GM12872 (cell line): ENCODE results near the gene PGF.

Experiments
- CTCF ChIP-seq: IDR thresholded peaks from 3 replicates; pipeline ENCODE4 v1.5.1; 2011; ENCODE audit warnings: low read depth, mild to moderate bottlenecking, low read length, moderate library complexity; ENCODE audit not compliant: insufficient read depth

PGF gene

GRCh38 chr14:74917646-74918081, 37.7 kb downstream of the PGF start:
- no peak for TF ChIP-seq CTCF

GRCh38 chr14:74917178-74917543, 38.2 kb downstream of the PGF start:
- TF ChIP-seq CTCF: no peak

DNA sequence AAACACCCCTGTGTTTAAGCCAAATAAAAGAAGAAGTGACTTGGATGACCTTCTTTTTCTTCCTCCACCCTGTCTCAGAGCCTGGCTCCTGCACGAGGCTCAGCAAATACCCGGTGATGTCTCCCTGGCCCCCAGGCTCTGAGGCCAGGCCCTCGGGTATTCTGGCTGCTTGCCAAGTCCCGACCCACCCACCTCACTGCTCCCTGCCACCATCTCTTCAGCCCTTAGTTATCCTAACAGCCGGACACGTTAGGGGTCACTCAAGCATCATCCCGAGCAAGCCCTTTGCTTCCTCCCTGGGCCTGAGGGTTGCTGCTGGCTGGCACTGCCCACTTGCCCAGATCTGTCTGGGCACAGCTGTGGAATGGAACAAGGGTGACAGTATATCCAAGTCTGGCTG, 39.6 kb downstream of the PGF start:
- no peak for TF ChIP-seq CTCF

DNA sequence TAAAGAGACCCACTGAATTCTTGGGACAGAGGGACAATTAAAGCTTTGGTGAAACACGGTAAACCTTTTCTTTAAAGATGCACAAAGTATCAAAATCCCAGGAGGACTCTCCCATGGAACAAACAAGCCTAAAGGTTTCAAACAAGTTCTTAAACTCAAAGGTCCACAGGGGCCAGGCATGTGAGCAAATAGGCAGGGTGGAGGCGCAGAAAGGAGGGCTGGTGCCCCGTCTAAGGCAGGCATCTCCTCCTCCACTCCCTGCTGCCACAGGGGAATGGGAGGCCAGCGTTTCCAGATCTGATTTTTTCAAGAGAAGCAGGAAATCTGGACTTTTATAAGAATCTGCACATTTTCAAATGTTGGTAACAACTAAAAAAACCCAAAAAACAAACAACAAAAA, 40.0 kb downstream of the PGF start:
- no peak for TF ChIP-seq CTCF

- TF ChIP-seq CTCF: peak; percentile 74
Observed at GRCh38 chr14:74913986-74914573, 41.3 kb downstream of the PGF start.

DNA sequence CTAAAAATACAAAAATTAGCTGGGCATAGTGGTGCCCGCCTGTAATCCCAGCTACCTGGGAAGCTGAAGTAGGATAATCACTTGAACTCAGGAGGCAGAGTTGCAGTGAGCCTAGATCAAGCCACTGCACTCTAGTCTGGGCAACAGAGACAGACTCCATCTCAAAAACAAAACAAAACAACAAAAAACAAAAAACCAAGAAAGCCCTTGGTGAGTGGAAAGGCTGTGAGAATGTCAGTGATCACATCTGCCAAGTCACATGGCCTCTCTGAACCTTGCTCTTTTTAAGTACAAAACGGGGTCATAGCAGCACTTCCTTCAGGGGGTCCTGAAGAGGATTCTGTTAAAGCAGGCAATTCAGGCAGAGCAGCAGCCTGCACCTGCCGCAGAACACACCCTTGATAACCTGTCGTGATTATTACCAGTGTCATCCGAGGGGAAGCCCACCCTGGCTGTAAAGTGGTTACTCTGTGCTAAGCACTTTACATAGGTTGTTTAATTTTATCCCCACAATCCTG, 41.9 kb downstream of the PGF start:
- no peak for TF ChIP-seq CTCF

GRCh38 chr14:74912801-74913200, 42.6 kb downstream of the PGF start:
- no peak for TF ChIP-seq CTCF

GRCh38 chr14:74912111-74912510, 43.3 kb downstream of the PGF start:
- TF ChIP-seq CTCF: no peak
